Measurements from ENCODE around the gene TMC2. TPM values are rescaled to one million over a fixed set of nuclear protein-coding genes. Genes with fewer than 3 reads are reported as not detected.

Gene TMC2
- total RNA-seq, 2 donors from 2014 or later = 0.24 TPM; not detected in 1

GRCh38 chr20:2619337-2619736 is 83.0 kb downstream of the TMC2 start:
- Mint-ChIP-seq H3K36me3 (ENCODE audit: low read depth) (no peaks in the 10 kb centered on the region), H3K4me3 (no peak overlapping the region), H3K4me1 (no peaks in the 10 kb centered on the region), H3K27ac (no peak overlapping the region), H3K27me3 (ENCODE audit: insufficient read depth) (peaks cover 48% of the 10 kb centered on the region), H3K9me3 (peaks cover 3% of the 10 kb centered on the region)
- Histone ChIP-seq H3K9ac (ENCODE audit: extremely low read depth, low read length, poor library complexity, severe bottlenecking) (no peak overlapping the region), H3K4me3 (ENCODE audit: low read length) (no peak overlapping the region), H3K9me3 (ENCODE audit: control insufficient read depth, low read length) (peaks cover 9% of the 10 kb centered on the region), H3K27me3 (ENCODE audit: control insufficient read depth, insufficient read depth, low read length, poor library complexity, severe bottlenecking) (no peaks in the 10 kb centered on the region), H3K36me3 (ENCODE audit: control insufficient read depth, insufficient read depth, low read length) (no peaks in the 10 kb centered on the region), H3K27ac (ENCODE audit: low read depth, low read length) (no peak overlapping the region), H3K4me1 (ENCODE audit: control insufficient read depth, insufficient read depth, low read length) (no peaks in the 10 kb centered on the region)
- WGBS, 2 experiments (ENCODE audit: insufficient coverage in 1 of 2, insufficient read length in 1 of 2) = 78 to 79% methylated on average over 2 of the region's 2 CpGs
- no peak for TF ChIP-seq CTCF (conservative IDR thresholded peaks at IDR 0.05)
- DNase-seq = no peak

GRCh38 chr20:2619961-2620595 is 83.7 kb downstream of the TMC2 start:
- no peak overlapping the region for H3K9ac ChIP-seq (ENCODE audit: extremely low read depth, low read length, poor library complexity, severe bottlenecking)
- H3K36me3 ChIP-seq (ENCODE audit: control insufficient read depth, insufficient read depth, low read length) = no peaks in the 10 kb centered on the region
- H3K9me3 ChIP-seq (ENCODE audit: control insufficient read depth, low read length) = peaks cover 9% of the 10 kb centered on the region
- Mint-ChIP-seq H3K4me3 (no peak overlapping the region), H3K36me3 (ENCODE audit: low read depth) (no peaks in the 10 kb centered on the region), H3K4me1 (no peaks in the 10 kb centered on the region), H3K27me3 (ENCODE audit: insufficient read depth) (peaks cover 52% of the 10 kb centered on the region), H3K27ac (no peak overlapping the region), H3K9me3 (peaks cover 3% of the 10 kb centered on the region)
- no peaks in the 10 kb centered on the region for H3K4me1 ChIP-seq (ENCODE audit: control insufficient read depth, insufficient read depth, low read length)
- no peaks in the 10 kb centered on the region for H3K27me3 ChIP-seq (ENCODE audit: control insufficient read depth, insufficient read depth, low read length, poor library complexity, severe bottlenecking)
- DNase-seq = no peak
- H3K27ac ChIP-seq (ENCODE audit: low read depth, low read length) = no peak overlapping the region
- H3K4me3 ChIP-seq (ENCODE audit: low read length) = no peak overlapping the region
- 91 to 96% methylated on average over 3 of the region's 3 CpGs for WGBS, 2 experiments (ENCODE audit: insufficient coverage in 1 of 2, insufficient read length in 1 of 2)
- TF ChIP-seq CTCF (conservative IDR thresholded peaks at IDR 0.05) = no peak

- no peaks in the 10 kb centered on the region for H3K4me1 Mint-ChIP-seq
These were observed 87.8 kb downstream of the TMC2 start for GRCh38 chr20:2624190-2624589.

More at GRCh38 chr20:2624190-2624589, 87.8 kb downstream of the TMC2 start:
- H3K27me3 Mint-ChIP-seq (ENCODE audit: insufficient read depth) = peaks cover 51% of the 10 kb centered on the region
- TF ChIP-seq CTCF (conservative IDR thresholded peaks at IDR 0.05) = no peak
- no peaks in the 10 kb centered on the region for H3K36me3 ChIP-seq (ENCODE audit: control insufficient read depth, insufficient read depth, low read length)
- peaks cover 15% of the 10 kb centered on the region for H3K9me3 ChIP-seq (ENCODE audit: control insufficient read depth, low read length)
- no peak overlapping the region for H3K9ac ChIP-seq (ENCODE audit: extremely low read depth, low read length, poor library complexity, severe bottlenecking)
- no peak overlapping the region for H3K27ac Mint-ChIP-seq
- H3K36me3 Mint-ChIP-seq (ENCODE audit: low read depth) = no peaks in the 10 kb centered on the region
- no peak overlapping the region for H3K27ac ChIP-seq (ENCODE audit: low read depth, low read length)
- H3K4me3 Mint-ChIP-seq = no peak overlapping the region
- H3K4me1 ChIP-seq (ENCODE audit: control insufficient read depth, insufficient read depth, low read length) = no peaks in the 10 kb centered on the region
- no peak overlapping the region for H3K4me3 ChIP-seq (ENCODE audit: low read length)
- H3K27me3 ChIP-seq (ENCODE audit: control insufficient read depth, insufficient read depth, low read length, poor library complexity, severe bottlenecking) = no peaks in the 10 kb centered on the region
- peaks cover 10% of the 10 kb centered on the region for H3K9me3 Mint-ChIP-seq
- DNase-seq = no peak
- 84 to 89% methylated on average over 4 of the region's 4 CpGs for WGBS, 2 experiments (ENCODE audit: insufficient coverage in 1 of 2, insufficient read length in 1 of 2)
